OCI-LY3 (cell line): ENCODE data around the gene FILIP1L.

Experiments
- H2AFZ ChIP-seq: fragments of 200-600, 300-600 bp; shearing (Covaris generic); 2 replicates; pipeline ENCODE4 v1.6.0; 2014; ENCODE audit warnings: antibody characterized with exemption, low read depth, low read length
- H3K27ac ChIP-seq: fragments of 200-600, 300-600 bp; sonication (generic); 2 replicates; pipeline ENCODE4 v1.5.1; 2014; ENCODE audit warnings: mild to moderate bottlenecking, low read length, moderate library complexity, mixed read lengths
- H3K27me3 ChIP-seq: fragments of 200-600, 300-600 bp; sonication (generic); 2 replicates; pipeline ENCODE4 v1.6.1; 2014; ENCODE audit warnings: low read depth, low read length, mixed read lengths
- H3K36me3 ChIP-seq: fragments of 200-600, 300-600 bp; sonication (generic); replicated peaks from 2 replicates; pipeline ENCODE3; 2014; ENCODE audit warnings: low read depth, low read length, mixed read lengths
- H3K4me1 ChIP-seq: fragments of 300-600, 200-600 bp; sonication (generic); 2 replicates; pipeline ENCODE4 v1.6.1; 2014; ENCODE audit warnings: low read length, mixed read lengths
- H3K4me2 ChIP-seq: fragments of 200-600, 300-600 bp; sonication (generic); 2 replicates; pipeline ENCODE4 v1.6.1; 2014; ENCODE audit warnings: low read length, mixed read lengths
- H3K4me3 ChIP-seq: fragments of 300-600, 200-600 bp; sonication (generic); 2 replicates; pipeline ENCODE4 v1.5.1; 2014; ENCODE audit warnings: antibody characterized with exemption, mild to moderate bottlenecking, low read length, moderate library complexity
- H3K79me2 ChIP-seq: fragments of 300-600, 200-600 bp; shearing (Covaris generic); 2 replicates; pipeline ENCODE4 v1.6.1; 2014; ENCODE audit warnings: mild to moderate bottlenecking, low read length, mixed read lengths
- H3K9ac ChIP-seq: fragments of 300-600, 200-600 bp; shearing (Covaris generic); 2 replicates; pipeline ENCODE4 v1.6.0; 2014; ENCODE audit warnings: mild to moderate bottlenecking, low read length, moderate library complexity
- H3K9me3 ChIP-seq: fragments of 200-600, 300-600 bp; shearing (Covaris generic); 2 replicates; pipeline ENCODE4 v1.6.1; 2014; ENCODE audit warnings: low read length, mixed read lengths; ENCODE audit not compliant: insufficient read depth
- H4K20me1 ChIP-seq: fragments of 200-600, 300-600 bp; sonication (generic); 2 replicates; pipeline ENCODE4 v1.6.1; 2016; ENCODE audit warnings: low read length, mixed read lengths; ENCODE audit not compliant: insufficient read depth
- EZH2phosphoT487 ChIP-seq: fragments of 200-600 bp; shearing (Covaris generic); IDR thresholded peaks from 2 replicates; pipeline ENCODE4 v1.6.1; 2018; ENCODE audit warnings: antibody characterized with exemption, mixed run types, low read depth
- TF ChIP-seq, protein P1 (sequence below): fragments of 200-600, 300-600 bp; sonication (generic); IDR thresholded peaks from 2 replicates; pipeline ENCODE4 v1.5.1; 2014; ENCODE audit warnings: antibody characterized with exemption, low read length, low read depth

The FILIP1L gene

DNA sequence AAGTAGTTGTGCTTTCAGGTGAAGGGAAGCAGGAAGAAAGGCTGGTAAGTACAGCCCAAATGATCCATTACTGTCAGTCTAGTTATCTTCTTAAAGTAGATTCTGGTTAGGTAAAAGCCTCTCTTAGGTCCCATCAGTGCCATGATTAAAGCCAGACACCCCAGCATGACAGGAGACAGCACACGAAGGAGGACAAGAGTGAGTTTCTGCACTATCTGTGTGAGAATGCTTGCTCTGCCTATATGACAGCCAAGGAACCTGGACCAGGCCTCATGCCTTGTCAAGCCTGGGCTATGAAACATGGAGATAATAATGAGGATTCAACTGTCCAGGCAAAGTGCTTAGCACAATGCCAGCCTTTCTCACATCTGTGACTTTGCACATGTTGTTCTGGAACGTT, 13.5 kb upstream of the FILIP1L start:
- H4K20me1 ChIP-seq = no peaks in the 10 kb centered on the region
- H3K9ac ChIP-seq = no peak overlapping the region
- no peak overlapping the region for H3K4me2 ChIP-seq
- H3K79me2 ChIP-seq = no peaks in the 10 kb centered on the region
- H3K36me3 ChIP-seq = no peaks in the 10 kb centered on the region
- H3K4me3 ChIP-seq = no peak overlapping the region
- no peaks in the 10 kb centered on the region for H3K27me3 ChIP-seq
- no peak overlapping the region for H2AFZ ChIP-seq
- no peak overlapping the region for H3K27ac ChIP-seq
- TF ChIP-seq, protein P1, sequence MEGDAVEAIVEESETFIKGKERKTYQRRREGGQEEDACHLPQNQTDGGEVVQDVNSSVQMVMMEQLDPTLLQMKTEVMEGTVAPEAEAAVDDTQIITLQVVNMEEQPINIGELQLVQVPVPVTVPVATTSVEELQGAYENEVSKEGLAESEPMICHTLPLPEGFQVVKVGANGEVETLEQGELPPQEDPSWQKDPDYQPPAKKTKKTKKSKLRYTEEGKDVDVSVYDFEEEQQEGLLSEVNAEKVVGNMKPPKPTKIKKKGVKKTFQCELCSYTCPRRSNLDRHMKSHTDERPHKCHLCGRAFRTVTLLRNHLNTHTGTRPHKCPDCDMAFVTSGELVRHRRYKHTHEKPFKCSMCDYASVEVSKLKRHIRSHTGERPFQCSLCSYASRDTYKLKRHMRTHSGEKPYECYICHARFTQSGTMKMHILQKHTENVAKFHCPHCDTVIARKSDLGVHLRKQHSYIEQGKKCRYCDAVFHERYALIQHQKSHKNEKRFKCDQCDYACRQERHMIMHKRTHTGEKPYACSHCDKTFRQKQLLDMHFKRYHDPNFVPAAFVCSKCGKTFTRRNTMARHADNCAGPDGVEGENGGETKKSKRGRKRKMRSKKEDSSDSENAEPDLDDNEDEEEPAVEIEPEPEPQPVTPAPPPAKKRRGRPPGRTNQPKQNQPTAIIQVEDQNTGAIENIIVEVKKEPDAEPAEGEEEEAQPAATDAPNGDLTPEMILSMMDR = no peak
- no peak for TF ChIP-seq EZH2phosphoT487
- no peaks in the 10 kb centered on the region for H3K4me1 ChIP-seq
- no peaks in the 10 kb centered on the region for H3K9me3 ChIP-seq

DNA sequence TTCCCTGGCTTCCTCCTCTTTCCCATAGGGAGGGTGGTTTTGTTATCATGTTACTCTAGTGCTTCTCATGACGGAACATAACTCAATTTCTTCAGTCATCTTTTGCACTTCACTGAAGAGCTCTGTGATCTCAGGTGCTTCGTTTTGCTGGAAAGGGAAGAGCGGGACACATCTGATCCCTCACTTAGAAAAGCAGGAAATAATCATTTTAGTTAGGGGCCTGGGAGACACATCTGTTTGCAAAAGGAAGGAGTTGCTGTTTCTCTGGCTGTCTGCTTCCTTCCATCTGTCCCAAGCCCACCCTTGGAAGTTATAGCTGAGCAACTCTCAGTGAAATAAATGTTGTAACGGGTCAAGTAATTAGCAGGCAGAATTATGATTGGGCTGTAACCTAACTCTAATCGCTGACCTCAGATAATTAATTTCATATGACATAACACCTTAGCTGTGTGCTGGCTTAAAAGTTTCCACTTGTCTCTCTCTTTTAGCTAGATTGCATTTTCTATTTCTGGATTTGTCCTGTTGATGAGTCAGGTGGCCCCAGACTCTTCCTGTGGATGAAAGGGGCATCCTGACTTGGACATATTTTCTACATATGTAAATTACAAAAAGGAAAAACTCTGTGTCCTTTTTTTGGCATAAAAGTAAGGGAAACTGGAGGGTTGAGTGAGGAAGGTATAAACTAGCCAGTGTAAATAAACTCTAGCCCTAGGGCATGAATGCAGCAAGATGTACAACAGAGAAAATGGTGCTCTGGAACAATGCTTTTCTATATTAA, 11.0 kb upstream of the FILIP1L start:
- no peaks in the 10 kb centered on the region for H3K4me1 ChIP-seq
- H2AFZ ChIP-seq = no peak overlapping the region
- H3K27ac ChIP-seq = no peak overlapping the region
- no peaks in the 10 kb centered on the region for H3K27me3 ChIP-seq
- H3K79me2 ChIP-seq = no peaks in the 10 kb centered on the region
- H3K4me3 ChIP-seq = no peak overlapping the region
- no peaks in the 10 kb centered on the region for H3K9me3 ChIP-seq
- no peaks in the 10 kb centered on the region for H3K36me3 ChIP-seq
- TF ChIP-seq EZH2phosphoT487 = no peak
- TF ChIP-seq, protein P1 = no peak
- no peak overlapping the region for H3K9ac ChIP-seq
- H3K4me2 ChIP-seq = no peak overlapping the region
- H4K20me1 ChIP-seq = no peaks in the 10 kb centered on the region

DNA sequence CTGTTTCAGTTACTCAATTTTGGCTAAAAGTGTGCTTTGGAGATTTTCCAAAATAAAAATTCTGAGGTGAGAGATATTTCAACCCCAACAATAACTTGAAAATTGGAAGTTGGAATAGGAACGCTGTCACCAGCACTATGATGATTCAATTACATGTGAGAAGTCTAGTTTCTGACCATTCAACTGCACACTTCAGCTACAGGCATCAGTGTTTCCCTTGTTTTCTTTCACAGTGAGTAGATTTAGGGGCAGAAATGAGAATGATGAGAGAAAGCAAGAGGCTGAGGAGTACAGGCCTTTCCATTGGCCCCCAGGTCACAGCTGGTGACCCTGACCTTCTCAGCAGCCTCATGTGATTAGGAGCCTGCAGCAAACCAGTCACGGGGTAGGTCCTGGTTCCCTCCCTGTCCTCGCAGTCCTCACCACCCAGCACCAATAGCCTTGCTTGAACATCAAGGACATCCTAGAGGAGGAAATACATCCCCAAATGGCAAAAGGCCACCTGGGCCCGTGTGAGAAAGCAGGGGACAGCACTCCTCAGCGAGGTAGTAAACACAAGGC, 10.0 kb upstream of the FILIP1L start:
- H3K79me2 ChIP-seq = no peaks in the 10 kb centered on the region
- no peaks in the 10 kb centered on the region for H3K9me3 ChIP-seq
- no peak overlapping the region for H3K4me3 ChIP-seq
- no peak overlapping the region for H2AFZ ChIP-seq
- no peak for TF ChIP-seq EZH2phosphoT487
- TF ChIP-seq, protein P1 = no peak
- no peaks in the 10 kb centered on the region for H3K27me3 ChIP-seq
- no peaks in the 10 kb centered on the region for H4K20me1 ChIP-seq
- H3K27ac ChIP-seq = no peak overlapping the region
- no peaks in the 10 kb centered on the region for H3K36me3 ChIP-seq
- no peaks in the 10 kb centered on the region for H3K4me1 ChIP-seq
- H3K9ac ChIP-seq = no peak overlapping the region
- no peak overlapping the region for H3K4me2 ChIP-seq

DNA sequence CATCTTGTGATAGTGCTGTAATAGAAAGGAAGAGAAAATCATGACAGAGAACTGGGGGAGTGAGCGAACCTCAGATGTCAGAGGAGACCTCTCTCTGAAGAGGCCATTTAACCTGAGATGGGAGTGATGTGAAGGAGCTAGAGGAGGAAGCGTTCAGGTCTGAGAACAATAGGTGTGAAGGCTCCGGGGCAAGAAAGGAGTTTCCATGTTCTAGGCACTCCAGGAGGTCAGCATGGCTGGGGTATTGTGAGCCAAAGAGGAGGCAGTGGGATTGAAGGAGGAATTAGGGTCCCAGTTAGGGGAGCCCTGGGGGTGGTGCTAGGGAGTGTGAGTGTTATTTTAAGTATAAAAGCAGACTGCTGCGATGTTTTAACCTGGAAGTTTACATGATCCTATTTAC, 8.8 kb upstream of the FILIP1L start:
- no peaks in the 10 kb centered on the region for H3K79me2 ChIP-seq
- no peak overlapping the region for H3K9ac ChIP-seq
- H3K36me3 ChIP-seq = no peaks in the 10 kb centered on the region
- no peak for TF ChIP-seq EZH2phosphoT487
- TF ChIP-seq, protein P1 = no peak
- H4K20me1 ChIP-seq = no peaks in the 10 kb centered on the region
- no peak overlapping the region for H3K4me3 ChIP-seq
- H2AFZ ChIP-seq = no peak overlapping the region
- no peak overlapping the region for H3K4me2 ChIP-seq
- H3K4me1 ChIP-seq = no peaks in the 10 kb centered on the region
- no peak overlapping the region for H3K27ac ChIP-seq
- H3K27me3 ChIP-seq = no peaks in the 10 kb centered on the region
- H3K9me3 ChIP-seq = no peaks in the 10 kb centered on the region
